Omental fat pad (tissue), 4 donors: ENCODE measurements around the gene RTN4R. TPM values are rescaled to one million over a fixed set of nuclear protein-coding genes. Genes with fewer than 3 reads are reported as not detected.

Experiments
- ATAC-seq: fragments of 150-250 bp; one replicate; pipeline ENCODE4 v1.9.1; 2016; ENCODE audit warnings: mild to moderate bottlenecking, moderate library complexity; ENCODE audit not compliant: low FRiP score
- DNase-seq: peaks from one replicate; pipeline ENCODE4 v3.0.0-alpha.2; 2019; ENCODE audit warnings: low spot score
- CTCF ChIP-seq, 3 donors: fragments of 450-650 bp; IDR thresholded peaks; one replicate each; pipeline ENCODE4 v1.5.1; 2016 to 2017; ENCODE audit warnings: antibody characterized with exemption in 3 of 3, mild to moderate bottlenecking in 3 of 3, moderate library complexity in 2 of 3
- total RNA-seq, 4 donors: library from RNA; depleted of rRNA; stranded (reverse); fragments of >200 nt; gene quantifications; one replicate each; pipeline ENCODE4 v1.1.0, GENCODE V29; 2016

Gene RTN4R
- total RNA-seq, 4 donors from 2014 or later: 0.25 to 2.3 (median 1.3) TPM

- no peak for TF ChIP-seq CTCF (IDR thresholded peaks at IDR 0.05)
- no peak for ATAC-seq
- no peak for DNase-seq
These were observed 12.1 kb downstream of the RTN4R start for GRCh38 chr22:20256027-20256426.

GRCh38 chr22:20254975-20255946, 12.9 kb downstream of the RTN4R start:
- DNase-seq (no peak), ATAC-seq (no peak)

GRCh38 chr22:20253161-20253560, 15.0 kb downstream of the RTN4R start:
- no peak for DNase-seq
- ATAC-seq: no peak
- TF ChIP-seq CTCF (IDR thresholded peaks at IDR 0.05): no peak

More at GRCh38 chr22:20254975-20255946, 12.9 kb downstream of the RTN4R start:
- TF ChIP-seq CTCF (IDR thresholded peaks at IDR 0.05): no peak

GRCh38 chr22:20251981-20252380, 16.1 kb downstream of the RTN4R start:
- no peak for TF ChIP-seq CTCF (IDR thresholded peaks at IDR 0.05)
- no peak for ATAC-seq
- DNase-seq: no peak

- ATAC-seq: no peak
- no peak for DNase-seq
- TF ChIP-seq CTCF (IDR thresholded peaks at IDR 0.05): no peak
These were observed 16.6 kb downstream of the RTN4R start for GRCh38 chr22:20251491-20251890.

- ATAC-seq (no peak), DNase-seq (no peak)
- TF ChIP-seq CTCF (IDR thresholded peaks at IDR 0.05): no peak
These were observed 18.2 kb downstream of the RTN4R start for GRCh38 chr22:20249797-20250354.
